Immature natural killer cell (primary cell): Measurements from ENCODE around the gene OCSTAMP. TPM values are rescaled to one million over a fixed set of nuclear protein-coding genes. Genes with fewer than 3 reads are reported as not detected.

ENCODE experiments used
- DNase-seq, 3 donors: peaks; one replicate each; pipeline ENCODE4 v3.0.0; 2022; ENCODE audit warnings: mixed read lengths in 1 of 3
- H3K27ac Mint-ChIP-seq, 6 donors: one replicate each; pipeline ENCODE4 v1.8.0; 2020; ENCODE audit warnings: mixed read lengths in 6 of 6, mild to moderate bottlenecking in 5 of 6, inconsistent platforms in 4 of 6, moderate library complexity in 3 of 6
- H3K27me3 Mint-ChIP-seq, 3 donors: one replicate each; pipeline ENCODE4 v1.8.0; 2020 to 2021; ENCODE audit warnings: low read depth in 3 of 3, mild to moderate bottlenecking in 3 of 3, mixed read lengths in 3 of 3, moderate library complexity in 3 of 3, inconsistent platforms in 1 of 3
- H3K36me3 Mint-ChIP-seq, 3 donors: one replicate each; pipeline ENCODE4 v1.8.0; 2020; ENCODE audit warnings: mixed read lengths in 3 of 3, inconsistent platforms in 2 of 3, mild to moderate bottlenecking in 2 of 3
- H3K4me1 Mint-ChIP-seq, 2 donors: one replicate each; pipeline ENCODE4 v1.8.0; 2020; ENCODE audit warnings: inconsistent platforms in 2 of 2, mild to moderate bottlenecking in 2 of 2, mixed read lengths in 2 of 2, moderate library complexity in 1 of 2
- H3K4me3 Mint-ChIP-seq, 5 donors: one replicate each; pipeline ENCODE4 v1.8.0; 2020; ENCODE audit warnings: mild to moderate bottlenecking in 5 of 5, mixed read lengths in 5 of 5, inconsistent platforms in 3 of 5, moderate library complexity in 3 of 5
- H3K9me3 Mint-ChIP-seq, 6 donors: one replicate each; pipeline ENCODE4 v1.8.0; 2020; ENCODE audit warnings: mild to moderate bottlenecking in 6 of 6, mixed read lengths in 6 of 6, inconsistent platforms in 4 of 6, moderate library complexity in 3 of 6
- polyA plus RNA-seq, 3 donors: library from polyadenylated mRNA; unstranded; fragments of 300-500 nt; fragmentation: Illumina TruSeq; gene quantifications; one replicate each; pipeline ENCODE4 v1.2.3, GENCODE V29; 2021

Gene OCSTAMP
- polyA plus RNA-seq, 3 donors from 2014 or later: not detected

- no peak overlapping the region for H3K27ac Mint-ChIP-seq
- H3K4me3 Mint-ChIP-seq: no peak overlapping the region
- H3K36me3 Mint-ChIP-seq: no peaks in the 10 kb centered on the region
- H3K9me3 Mint-ChIP-seq: no peaks in the 10 kb centered on the region
- H3K4me1 Mint-ChIP-seq: no peaks in the 10 kb centered on the region
- DNase-seq: no peak
- peaks cover under 1 to 5% (median 2%) of the 10 kb centered on the region in 3 donors for H3K27me3 Mint-ChIP-seq
Observed at GRCh38 chr20:46564241-46564957, 13.9 kb upstream of the OCSTAMP start.

DNA sequence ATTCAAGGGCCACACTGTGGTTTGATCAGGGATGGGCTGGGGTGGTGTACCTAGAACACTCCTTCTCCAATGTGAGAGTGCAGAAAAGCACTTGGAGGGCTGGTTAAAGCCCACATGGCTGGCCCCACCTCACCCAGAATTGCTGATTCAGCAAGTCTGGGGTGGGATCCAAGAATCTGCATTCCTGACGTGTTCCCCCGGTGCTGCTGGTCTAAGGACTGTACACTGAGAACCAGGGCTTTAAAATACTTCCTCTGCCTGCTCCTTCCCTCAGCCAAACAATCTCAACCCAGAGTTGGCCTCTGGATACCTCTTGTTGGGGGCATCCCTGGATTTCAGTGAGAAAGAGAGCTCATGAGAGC, 13.4 kb upstream of the OCSTAMP start:
- no peak overlapping the region for H3K27ac Mint-ChIP-seq
- no peak overlapping the region for H3K4me3 Mint-ChIP-seq
- peaks cover 0 to 5% (median 2%) of the 10 kb centered on the region in 3 donors for H3K27me3 Mint-ChIP-seq
- no peak for DNase-seq
- H3K4me1 Mint-ChIP-seq: no peaks in the 10 kb centered on the region
- H3K36me3 Mint-ChIP-seq: no peaks in the 10 kb centered on the region
- no peaks in the 10 kb centered on the region for H3K9me3 Mint-ChIP-seq

DNA sequence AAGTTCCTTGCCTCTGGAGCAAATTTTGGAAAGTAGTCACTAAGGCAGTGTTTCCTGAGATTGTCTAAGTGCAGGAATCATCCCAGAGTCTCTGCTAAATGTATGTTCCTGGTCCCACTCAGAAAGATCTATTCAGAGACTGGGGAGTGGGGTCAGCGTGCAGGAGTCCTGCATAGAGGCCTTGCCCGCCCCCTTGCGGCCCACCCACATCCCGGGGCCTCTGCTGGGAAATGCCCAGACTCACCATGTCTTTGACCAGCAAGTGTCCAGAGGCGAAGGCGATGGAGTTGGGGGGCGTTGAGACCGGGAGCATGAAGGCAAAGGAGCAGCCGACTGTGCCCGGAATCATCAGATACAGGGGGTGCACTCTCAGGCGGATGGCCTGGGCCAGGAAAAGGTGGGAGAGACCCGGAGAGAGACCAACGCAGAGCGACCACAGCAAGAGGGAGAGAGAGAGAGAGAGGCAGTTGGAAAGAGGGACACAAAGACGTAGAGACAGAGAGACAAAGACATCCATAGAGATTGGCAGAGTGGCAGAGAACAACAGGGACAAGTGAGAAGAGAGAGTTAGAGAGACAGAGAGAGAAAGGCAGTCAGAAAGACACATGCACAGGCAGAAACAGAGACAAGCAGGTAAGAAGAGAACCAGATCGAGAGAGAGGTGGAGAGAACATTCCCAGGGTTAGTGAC, 12.9 kb upstream of the OCSTAMP start:
- H3K9me3 Mint-ChIP-seq: no peaks in the 10 kb centered on the region
- H3K4me3 Mint-ChIP-seq: no peak overlapping the region
- peaks cover 0 to 5% (median 2%) of the 10 kb centered on the region in 3 donors for H3K27me3 Mint-ChIP-seq
- no peak overlapping the region for H3K27ac Mint-ChIP-seq
- DNase-seq: no peak
- H3K36me3 Mint-ChIP-seq: no peaks in the 10 kb centered on the region
- no peaks in the 10 kb centered on the region for H3K4me1 Mint-ChIP-seq

DNA sequence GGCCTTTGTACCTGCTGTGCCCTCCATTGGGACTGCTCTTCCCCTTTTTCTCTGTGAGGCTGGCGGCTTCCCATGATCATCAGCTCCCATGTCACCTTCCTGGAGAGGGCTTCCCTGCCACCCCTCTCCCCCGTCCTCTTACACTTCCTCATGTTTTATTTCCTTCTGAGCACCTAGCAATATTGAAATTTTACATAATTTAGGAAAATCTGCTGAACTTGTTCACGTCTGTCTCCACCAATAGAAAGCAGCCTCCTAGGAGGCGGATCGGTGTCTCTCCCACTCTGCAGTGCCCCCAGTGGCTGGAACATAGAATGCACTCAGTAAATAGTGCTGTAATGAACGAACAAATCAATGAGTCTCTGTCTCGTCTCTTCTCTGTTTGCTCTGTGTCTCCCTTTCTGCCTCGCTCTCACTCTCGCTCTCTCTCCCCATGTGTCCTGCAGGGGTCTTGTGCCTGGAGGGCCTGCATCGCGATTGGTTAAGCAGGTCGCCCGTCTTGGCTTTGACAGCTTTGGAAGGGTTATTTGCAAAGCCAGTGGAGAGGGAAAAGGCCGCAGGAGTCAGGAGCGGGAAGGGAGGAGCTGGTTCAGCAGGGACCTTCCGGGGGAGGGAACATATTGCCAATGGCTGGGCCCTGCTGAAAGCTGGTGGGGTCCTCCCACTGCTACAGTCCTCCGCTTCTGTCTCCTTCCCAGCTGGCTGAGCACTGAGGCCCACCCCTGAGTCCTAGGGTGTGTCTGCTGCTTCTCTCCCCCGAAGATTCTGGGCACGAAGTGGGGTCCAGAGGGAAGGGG, 12.1 kb upstream of the OCSTAMP start:
- H3K4me3 Mint-ChIP-seq: no peak overlapping the region
- H3K4me1 Mint-ChIP-seq: no peaks in the 10 kb centered on the region
- H3K27ac Mint-ChIP-seq: no peak overlapping the region
- H3K9me3 Mint-ChIP-seq: no peaks in the 10 kb centered on the region
- no peaks in the 10 kb centered on the region for H3K36me3 Mint-ChIP-seq
- H3K27me3 Mint-ChIP-seq: peaks cover 2 to 4% (median 2%) of the 10 kb centered on the region in 3 donors
- peak; percentile 23 to 43 (median 40) for DNase-seq

DNA sequence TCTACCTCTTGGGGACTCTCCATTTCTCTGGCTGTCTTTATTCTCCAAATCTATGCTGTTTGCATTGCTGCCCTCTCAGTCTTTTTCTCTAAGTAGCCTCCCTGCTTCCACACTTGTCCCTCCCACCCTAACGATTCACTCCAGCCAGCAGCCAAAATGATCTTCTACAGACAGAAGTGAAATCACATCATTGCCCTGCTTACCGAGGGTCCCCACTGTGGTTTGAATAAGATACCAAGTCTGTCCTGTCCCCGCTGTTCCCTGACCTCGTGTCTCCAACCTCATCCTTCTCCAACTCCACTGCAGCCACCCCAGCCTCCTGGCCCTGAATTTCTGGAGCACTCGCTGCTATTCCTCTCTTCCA, 11.5 kb upstream of the OCSTAMP start:
- H3K9me3 Mint-ChIP-seq: no peaks in the 10 kb centered on the region
- no peak overlapping the region for H3K27ac Mint-ChIP-seq
- no peaks in the 10 kb centered on the region for H3K4me1 Mint-ChIP-seq
- H3K4me3 Mint-ChIP-seq: no peak overlapping the region
- H3K36me3 Mint-ChIP-seq: no peaks in the 10 kb centered on the region
- peaks cover 0 to 2% (median 2%) of the 10 kb centered on the region in 3 donors for H3K27me3 Mint-ChIP-seq
- no peak for DNase-seq

- H3K4me1 Mint-ChIP-seq: peaks cover 0 to 7% of the 10 kb centered on the region in 2 donors
- peaks cover 0 to 2% (median 2%) of the 10 kb centered on the region in 3 donors for H3K27me3 Mint-ChIP-seq
- DNase-seq: no peak
- H3K9me3 Mint-ChIP-seq: no peaks in the 10 kb centered on the region
- H3K27ac Mint-ChIP-seq: no peak overlapping the region
- no peaks in the 10 kb centered on the region for H3K36me3 Mint-ChIP-seq
- no peak overlapping the region for H3K4me3 Mint-ChIP-seq
Observed at GRCh38 chr20:46559685-46560440, 9.4 kb upstream of the OCSTAMP start.

DNA sequence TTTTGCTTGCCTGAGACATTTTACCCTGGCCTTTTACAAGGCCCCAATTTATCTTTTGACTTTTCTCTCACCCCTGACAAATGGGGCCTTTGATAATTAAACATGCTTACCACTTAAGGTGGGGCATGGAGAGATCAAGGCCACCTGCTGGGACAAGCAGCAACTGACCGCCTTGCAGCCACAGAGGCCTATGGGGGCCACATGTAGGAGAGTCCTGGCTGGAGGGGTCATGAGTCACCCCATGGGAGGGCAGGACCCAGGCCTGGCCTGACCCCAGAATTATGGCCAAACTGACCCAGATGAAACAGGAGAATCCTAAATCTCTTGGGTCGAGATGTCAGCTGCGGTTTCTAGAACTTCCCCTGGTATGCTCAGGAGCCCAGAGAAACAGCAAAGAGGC, 8.5 kb upstream of the OCSTAMP start:
- H3K36me3 Mint-ChIP-seq: no peaks in the 10 kb centered on the region
- H3K27me3 Mint-ChIP-seq: peaks cover 0 to 2% (median 2%) of the 10 kb centered on the region in 3 donors
- H3K4me3 Mint-ChIP-seq: no peak overlapping the region
- no peaks in the 10 kb centered on the region for H3K9me3 Mint-ChIP-seq
- H3K4me1 Mint-ChIP-seq: peaks cover 0 to 8% of the 10 kb centered on the region in 2 donors
- H3K27ac Mint-ChIP-seq: no peak overlapping the region
- no peak for DNase-seq

DNA sequence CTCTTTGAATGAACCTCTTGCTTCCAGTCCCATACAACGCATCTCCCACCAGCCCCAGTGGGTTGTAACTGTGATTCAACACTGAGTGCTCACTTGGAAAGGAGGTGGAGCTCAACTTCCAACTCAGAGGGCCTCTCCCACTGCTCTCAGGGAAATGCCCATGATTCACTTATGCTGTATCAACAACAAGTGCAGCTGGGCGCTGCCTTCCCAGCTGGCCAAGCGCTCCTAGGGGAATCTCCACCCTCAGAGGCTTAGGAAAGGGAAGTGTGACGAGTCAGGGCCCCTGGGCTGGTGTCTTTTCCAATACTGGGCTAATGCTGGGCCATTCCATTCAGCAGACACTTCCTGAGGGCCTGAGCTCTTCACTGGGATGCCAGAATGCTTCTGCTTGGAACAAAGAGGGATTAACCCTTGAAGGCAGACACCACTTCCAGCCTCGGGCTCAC, 8.1 kb upstream of the OCSTAMP start:
- Mint-ChIP-seq H3K27me3 (peaks cover 0 to 2% (median 2%) of the 10 kb centered on the region in 3 donors), H3K4me3 (no peak overlapping the region), H3K4me1 (peaks cover under 1 to 10% of the 10 kb centered on the region in 2 donors), H3K9me3 (no peaks in the 10 kb centered on the region), H3K27ac (no peak overlapping the region), H3K36me3 (no peaks in the 10 kb centered on the region)
- no peak for DNase-seq

GRCh38 chr20:46557231-46557956, 6.9 kb upstream of the OCSTAMP start:
- Mint-ChIP-seq H3K4me3 (no peak overlapping the region), H3K4me1 (peaks cover 12 to 21% of the 10 kb centered on the region in 2 donors), H3K27me3 (peaks cover 0 to 2% (median 2%) of the 10 kb centered on the region in 3 donors), H3K9me3 (no peaks in the 10 kb centered on the region), H3K36me3 (no peaks in the 10 kb centered on the region), H3K27ac (no peak overlapping the region)
- no peak for DNase-seq

GRCh38 chr20:46555370-46555956, 5.0 kb upstream of the OCSTAMP start:
- peaks cover 21 to 31% of the 10 kb centered on the region in 2 donors for H3K4me1 Mint-ChIP-seq
- H3K36me3 Mint-ChIP-seq: no peaks in the 10 kb centered on the region
- no peak overlapping the region for H3K4me3 Mint-ChIP-seq
- H3K9me3 Mint-ChIP-seq: no peaks in the 10 kb centered on the region
- DNase-seq: no peak
- H3K27me3 Mint-ChIP-seq: peaks cover 0 to 2% (median 2%) of the 10 kb centered on the region in 3 donors
- H3K27ac Mint-ChIP-seq: peak overlapping the region in 1 of 6 donors; percentile 57

DNA sequence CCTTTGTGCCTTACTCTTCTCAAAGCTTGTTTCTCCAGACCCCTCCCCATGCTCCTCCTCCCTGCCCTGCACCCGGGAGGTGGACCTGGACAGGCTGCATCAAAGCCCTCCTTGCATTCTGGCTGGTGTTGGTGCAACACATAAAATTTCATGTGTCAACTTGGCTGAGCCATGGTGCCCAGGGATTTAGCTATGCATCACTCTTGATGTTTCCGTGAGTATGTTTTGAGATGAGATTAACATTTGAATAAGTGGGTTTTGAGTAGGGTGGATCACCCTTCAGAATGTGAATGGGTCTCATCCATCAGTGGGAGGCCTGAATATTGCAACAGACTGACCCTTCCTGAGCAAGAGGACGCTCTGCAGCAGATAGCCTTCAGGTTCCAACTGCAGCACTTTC, 4.4 kb upstream of the OCSTAMP start:
- Mint-ChIP-seq H3K9me3 (no peaks in the 10 kb centered on the region), H3K27ac (no peak overlapping the region), H3K27me3 (peaks cover 0 to 2% (median 2%) of the 10 kb centered on the region in 3 donors), H3K4me3 (no peak overlapping the region), H3K4me1 (peaks cover 21 to 31% of the 10 kb centered on the region in 2 donors), H3K36me3 (no peaks in the 10 kb centered on the region)
- no peak for DNase-seq

- Mint-ChIP-seq H3K27ac (no peak overlapping the region), H3K4me3 (no peak overlapping the region), H3K36me3 (no peaks in the 10 kb centered on the region), H3K27me3 (peaks cover 0 to 2% (median 2%) of the 10 kb centered on the region in 3 donors), H3K4me1 (peaks cover 21 to 31% of the 10 kb centered on the region in 2 donors), H3K9me3 (no peaks in the 10 kb centered on the region)
- no peak for DNase-seq
Observed at GRCh38 chr20:46553926-46554325, 3.5 kb upstream of the OCSTAMP start.
